GM04503 (cell line): ENCODE results near the gene CALML3.

Experiments
- DNase-seq: peaks from one replicate; pipeline ENCODE4 v3.0.0-alpha.2; 2012; ENCODE audit warnings: low read depth

CALML3 gene

DNA sequence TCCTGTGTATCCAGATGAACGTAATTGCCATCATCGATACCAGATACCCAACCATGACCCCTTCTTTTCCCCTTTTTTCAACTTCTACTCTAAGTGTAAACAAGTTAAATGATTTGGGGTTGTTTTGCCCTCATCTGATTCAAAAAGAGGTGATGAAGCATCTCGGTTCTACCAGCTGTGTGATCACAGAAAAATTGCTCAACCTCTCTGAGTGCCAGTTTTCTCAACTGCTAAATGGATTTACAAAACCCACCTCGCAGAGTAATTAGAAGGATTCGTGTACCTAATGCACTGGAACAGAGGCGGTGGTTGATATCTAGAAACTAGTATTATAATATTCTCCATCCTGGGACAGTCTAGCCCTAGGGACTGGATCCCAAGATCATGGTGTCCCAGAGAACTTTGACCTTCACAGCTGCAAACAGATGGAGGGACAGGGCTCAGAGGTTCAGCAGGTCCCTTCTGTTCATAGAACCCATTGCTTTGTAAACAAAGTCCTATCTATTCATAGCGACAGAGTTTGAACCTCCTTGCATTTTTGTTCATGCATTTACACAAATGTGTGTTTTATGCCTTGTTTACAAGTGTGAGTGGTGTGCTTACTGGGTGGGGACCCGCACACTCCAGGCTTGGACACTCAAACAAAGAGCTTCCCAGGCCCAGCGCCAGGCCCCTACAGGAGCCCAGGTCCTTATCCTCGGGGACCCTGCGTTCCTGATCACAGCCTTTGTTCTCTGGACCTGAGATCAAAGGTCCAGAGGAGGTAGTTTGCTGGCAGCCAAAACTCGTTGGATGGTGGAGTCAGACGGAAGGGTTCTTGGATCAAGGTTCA is 46.4 kb downstream of the CALML3 start:
- DNase-seq: no peak

DNA sequence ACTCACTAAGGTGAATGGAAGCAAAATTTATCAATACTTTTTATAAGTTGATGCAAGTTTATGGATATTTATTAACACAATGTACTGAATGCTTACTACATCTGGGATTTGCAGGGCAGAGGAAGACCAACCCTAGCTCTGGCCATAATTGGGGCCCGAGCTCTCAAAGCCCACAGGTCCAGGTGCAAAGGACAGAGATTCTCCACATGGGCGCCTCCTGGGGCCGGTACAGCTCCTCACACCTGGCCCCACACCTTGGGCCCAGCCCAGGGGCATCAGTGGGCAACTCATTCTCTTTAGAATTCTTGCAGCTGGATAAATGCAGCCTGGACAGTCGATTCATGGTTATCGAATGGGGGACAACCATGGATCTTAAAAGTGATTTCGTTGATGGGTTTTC is 47.1 kb downstream of the CALML3 start:
- DNase-seq: no peak

DNA sequence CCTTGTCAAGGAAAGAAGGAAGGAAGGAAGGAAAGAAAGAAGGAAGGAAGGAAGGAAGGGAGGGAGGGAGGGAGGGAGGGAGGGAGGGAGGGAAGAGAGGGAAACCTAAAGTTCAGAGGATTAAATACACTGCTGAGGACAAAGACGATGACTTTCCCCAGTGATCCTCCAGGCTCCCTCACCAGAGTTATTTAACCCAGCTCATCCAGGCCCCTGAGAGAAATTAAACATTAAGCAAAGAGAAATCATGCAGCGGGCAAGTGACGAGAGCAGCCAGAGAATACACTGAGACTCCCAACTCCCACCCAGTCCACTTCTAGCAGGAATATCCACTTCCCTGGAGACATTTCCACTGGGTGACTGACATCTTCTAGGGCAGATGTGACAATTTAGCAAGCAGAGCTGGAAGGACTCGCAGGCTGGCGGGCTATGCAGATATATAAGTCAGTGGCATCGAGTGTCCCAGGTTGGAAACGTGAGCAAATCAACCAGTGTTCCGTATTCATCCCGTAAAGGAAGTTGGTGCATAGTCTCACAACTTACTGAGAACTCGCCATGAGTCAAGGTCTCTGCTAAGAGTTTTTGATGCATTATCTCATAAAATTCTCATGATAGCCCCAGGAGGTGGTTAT is 48.7 kb downstream of the CALML3 start:
- no peak for DNase-seq

GRCh38 chr10:5573968-5574641 is 49.3 kb downstream of the CALML3 start:
- no peak for DNase-seq

GRCh38 chr10:5574642-5575131 is 49.9 kb downstream of the CALML3 start:
- DNase-seq: no peak

DNA sequence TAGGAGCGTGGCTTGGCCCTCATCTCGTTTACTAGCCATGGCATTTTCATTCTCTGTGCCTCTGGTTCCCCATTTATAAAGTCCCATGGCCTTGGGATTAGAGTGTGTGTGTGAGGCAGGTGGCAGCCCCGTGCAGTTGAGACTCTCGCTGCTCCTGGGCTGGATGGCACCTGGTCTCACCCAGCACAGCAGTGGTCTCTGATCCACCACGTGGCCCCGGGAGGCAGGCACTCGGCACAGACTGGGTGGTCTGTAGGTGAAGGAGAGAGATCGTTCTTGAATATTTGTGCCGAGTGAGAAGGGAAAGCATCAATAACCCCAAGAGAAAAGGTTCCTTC is 50.4 kb downstream of the CALML3 start:
- no peak for DNase-seq

DNA sequence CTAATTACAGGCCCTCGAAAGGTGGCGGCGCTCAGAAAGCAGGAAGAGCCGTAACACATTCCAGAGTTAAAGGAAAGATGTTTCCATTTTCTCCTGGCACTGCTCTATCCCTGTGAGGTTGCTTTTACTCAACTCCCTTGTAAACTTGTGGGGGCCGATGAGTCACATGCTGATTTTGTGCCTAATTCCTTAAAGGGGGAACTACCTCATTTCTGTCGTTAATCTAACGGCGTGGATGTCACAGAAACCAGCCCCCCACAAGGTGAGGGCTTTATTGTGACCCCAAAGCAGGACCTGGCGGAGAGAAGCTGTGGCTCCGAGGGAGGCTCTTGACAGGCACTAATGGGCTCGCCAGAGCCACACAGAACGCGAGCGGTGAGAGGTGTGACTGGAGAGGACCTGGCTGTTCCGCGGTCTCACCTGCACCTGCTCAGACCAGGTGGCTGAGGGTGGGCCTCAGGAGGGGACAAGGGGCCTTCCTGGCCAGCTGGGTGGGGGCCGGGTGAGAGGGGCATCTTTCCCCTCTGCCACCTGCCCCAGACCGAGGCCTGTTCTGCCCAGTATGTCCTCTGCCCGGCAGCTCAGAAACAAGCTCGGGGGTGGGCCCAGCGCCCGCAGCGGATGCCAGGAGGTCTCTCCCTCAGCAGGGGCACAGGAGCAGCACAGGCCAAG is 50.9 kb downstream of the CALML3 start:
- no peak for DNase-seq

DNA sequence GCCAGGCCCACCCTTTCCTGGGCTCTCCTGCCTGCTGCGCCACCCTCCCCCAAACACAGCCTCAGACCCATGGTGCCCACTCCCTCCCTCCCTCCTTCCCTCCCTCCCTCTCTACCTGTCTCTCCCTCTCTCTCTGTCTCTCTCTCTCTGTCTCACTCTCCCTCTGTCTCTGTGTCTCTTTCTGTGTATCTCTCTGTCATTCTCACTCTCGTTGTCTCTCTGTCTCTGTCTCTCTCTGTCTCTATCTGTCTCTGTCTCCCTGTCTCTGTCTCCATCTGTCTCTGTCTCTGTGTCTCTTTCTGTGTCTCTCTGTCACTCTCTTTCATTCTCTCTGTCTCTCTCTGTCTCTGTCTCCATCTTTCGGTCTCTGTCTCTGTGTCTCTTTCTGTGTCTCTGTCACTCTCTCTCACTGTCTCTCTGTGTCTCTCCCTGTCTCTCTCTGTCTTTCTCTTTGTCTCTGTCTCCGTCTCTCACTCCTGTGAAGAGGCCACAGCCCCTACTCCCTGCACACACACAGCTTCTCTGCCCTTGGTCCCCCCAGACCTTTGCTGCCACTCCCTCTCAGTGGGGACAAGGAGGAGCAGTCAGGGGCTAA is 51.5 kb downstream of the CALML3 start:
- no peak for DNase-seq
